Activated T-helper 1 cell treated with Interleukin-2 at 50 U/mL for 16 hours (primary cell): Measurements from ENCODE around the gene PAX3.

Experiments used
- DNase-seq: peaks from one replicate; pipeline ENCODE4 v3.0.0-alpha.2; 2020; ENCODE audit warnings: low read depth

PAX3 gene

GRCh38 chr2:222296911-222297599 is 1.7 kb downstream of the PAX3 start:
- DNase-seq: no peak

GRCh38 chr2:222296311-222296741 is 2.5 kb downstream of the PAX3 start:
- DNase-seq: no peak

- no peak for DNase-seq
Observed at GRCh38 chr2:222295368-222296062, 3.3 kb downstream of the PAX3 start.

GRCh38 chr2:222294996-222295367 is 3.8 kb downstream of the PAX3 start:
- no peak for DNase-seq

GRCh38 chr2:222293660-222294630 is 4.9 kb downstream of the PAX3 start:
- DNase-seq: no peak

- no peak for DNase-seq
Observed at GRCh38 chr2:222292149-222293134, 6.4 kb downstream of the PAX3 start.

GRCh38 chr2:222291485-222291841 is 7.3 kb downstream of the PAX3 start:
- DNase-seq: no peak

- no peak for DNase-seq
Observed at GRCh38 chr2:222290736-222291484, 7.9 kb downstream of the PAX3 start.

- no peak for DNase-seq
Observed at GRCh38 chr2:222290401-222290735, 8.4 kb downstream of the PAX3 start.

GRCh38 chr2:222289278-222290160 is 9.3 kb downstream of the PAX3 start:
- no peak for DNase-seq

GRCh38 chr2:222288590-222289277 is 10.1 kb downstream of the PAX3 start:
- DNase-seq: no peak

GRCh38 chr2:222287862-222288479 is 10.8 kb downstream of the PAX3 start:
- no peak for DNase-seq

GRCh38 chr2:222284466-222284865 is 14.3 kb downstream of the PAX3 start:
- DNase-seq: no peak

- no peak for DNase-seq
Observed at GRCh38 chr2:222283634-222284033, 15.2 kb downstream of the PAX3 start.

GRCh38 chr2:222281506-222281905 is 17.3 kb downstream of the PAX3 start:
- no peak for DNase-seq

GRCh38 chr2:222280795-222281194 is 18.0 kb downstream of the PAX3 start:
- no peak for DNase-seq

- no peak for DNase-seq
Observed at GRCh38 chr2:222272446-222273015, 26.3 kb downstream of the PAX3 start.

- DNase-seq: no peak
Observed at GRCh38 chr2:222271854-222272253, 26.9 kb downstream of the PAX3 start.
